SU-DHL-6 (cell line): ENCODE data around the gene GINS1.

Experiments used
- H2AFZ ChIP-seq: fragments of 200-600 bp; sonication (generic); 2 replicates; pipeline ENCODE4 v1.6.1; 2014; ENCODE audit warnings: low read depth, mild to moderate bottlenecking, moderate library complexity, mixed read lengths, antibody characterized with exemption, low read length; ENCODE audit not compliant: severe bottlenecking
- H3F3A ChIP-seq: fragments of 200-600 bp; shearing (Covaris generic); 2 replicates; pipeline ENCODE4 v1.6.0; 2016; ENCODE audit warnings: antibody characterized with exemption, mild to moderate bottlenecking; ENCODE audit not compliant: insufficient read depth
- H3K27ac ChIP-seq: fragments of 200-600 bp; sonication (generic); 2 replicates; pipeline ENCODE4 v1.5.1; 2016; ENCODE audit warnings: low read depth, mild to moderate bottlenecking, low read length, moderate library complexity, mixed read lengths
- H3K27me3 ChIP-seq: fragments of 200-600 bp; sonication (generic), shearing (Covaris generic); 2 replicates; pipeline ENCODE4 v1.6.0; 2014; ENCODE audit warnings: mild to moderate bottlenecking, low read length
- H3K36me3 ChIP-seq: fragments of 200-600 bp; sonication (generic); 2 replicates; pipeline ENCODE4 v1.6.1; 2014; ENCODE audit warnings: mild to moderate bottlenecking, low read length, mixed read lengths
- H3K4me2 ChIP-seq: fragments of 300-600, 200-600 bp; shearing (Covaris generic), sonication (generic); 2 replicates; pipeline ENCODE4 v1.6.0; 2014; ENCODE audit warnings: low read length, low read depth, mild to moderate bottlenecking; ENCODE audit not compliant: poor library complexity, severe bottlenecking
- H3K4me3 ChIP-seq: fragments of 200-600 bp; sonication (generic); 2 replicates; pipeline ENCODE4 v1.5.1; 2014; ENCODE audit warnings: antibody characterized with exemption, low read length, mild to moderate bottlenecking, mixed read lengths; ENCODE audit not compliant: insufficient read depth, poor library complexity, severe bottlenecking
- H3K79me2 ChIP-seq: fragments of 200-600 bp; sonication (generic); 2 replicates; pipeline ENCODE4 v1.6.1; 2014; ENCODE audit warnings: mild to moderate bottlenecking, low read length, moderate library complexity; ENCODE audit not compliant: insufficient read depth
- H3K9ac ChIP-seq: fragments of 200-600 bp; sonication (generic); 2 replicates; pipeline ENCODE4 v1.7.0; 2014; ENCODE audit warnings: mild to moderate bottlenecking, low read length
- H3K9me2 ChIP-seq: fragments of 200-600 bp; sonication (generic); replicated peaks from 2 replicates; pipeline ENCODE4 v1.6.1; 2014; ENCODE audit warnings: low read length; ENCODE audit not compliant: insufficient read depth
- H3K9me3 ChIP-seq: fragments of 200-600 bp; sonication (generic); 2 replicates; pipeline ENCODE4 v1.6.1; 2014; ENCODE audit warnings: low read length, mixed read lengths; ENCODE audit not compliant: insufficient read depth
- H4K20me1 ChIP-seq: fragments of 200-600 bp; sonication (generic); 2 replicates; pipeline ENCODE4 v1.6.1; 2014; ENCODE audit warnings: low read depth, mild to moderate bottlenecking, antibody characterized with exemption, low read length, moderate library complexity, mixed read lengths
- EZH2phosphoT487 ChIP-seq: fragments of 200-600 bp; sonication (generic), shearing (Covaris generic); conservative IDR thresholded peaks from 2 replicates; pipeline ENCODE4 v1.6.1; 2018; ENCODE audit warnings: mild to moderate bottlenecking, antibody characterized with exemption, low read length, moderate library complexity, mixed read lengths
- TF ChIP-seq, protein P1 (sequence below): fragments of 200-600 bp; sonication (generic); IDR thresholded peaks from one replicate; pipeline ENCODE4 v1.5.1; 2017; ENCODE audit warnings: antibody characterized with exemption, mild to moderate bottlenecking, low read length, moderate library complexity; ENCODE audit not compliant: insufficient read depth, poor library complexity, severe bottlenecking

The GINS1 gene

DNA sequence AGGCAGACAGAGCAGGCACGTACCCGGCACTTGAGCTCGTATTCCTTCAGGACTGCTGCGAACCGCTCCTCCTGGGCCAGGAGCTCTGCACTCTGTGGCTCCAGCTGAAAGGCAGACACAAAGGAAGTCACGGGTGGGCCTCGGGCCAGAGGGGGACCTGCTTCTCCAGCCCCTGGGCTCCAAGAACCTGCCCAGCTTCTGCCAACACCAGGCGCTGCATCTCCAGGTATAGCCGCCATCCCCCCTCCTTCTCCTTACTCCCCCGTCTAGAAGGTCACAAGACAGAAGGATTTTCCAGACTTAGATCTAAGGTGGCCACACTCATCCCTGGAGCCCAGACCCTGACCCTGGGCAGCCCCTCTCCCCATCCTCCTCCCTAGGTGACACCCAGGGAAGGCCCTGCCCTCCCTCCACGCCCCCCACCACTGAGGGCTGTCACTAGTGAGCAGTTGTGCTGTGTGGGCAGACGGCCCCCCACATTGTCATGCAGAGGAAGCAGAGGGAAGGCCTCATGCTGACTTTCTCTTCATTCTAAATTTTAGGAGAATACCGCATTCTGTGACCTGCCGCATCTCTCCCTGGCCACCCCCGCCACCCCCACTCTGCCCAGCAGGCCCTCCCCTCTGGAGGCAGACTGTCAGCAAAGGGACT lies 81.9 kb downstream of the GINS1 start:
- H3F3A ChIP-seq = no peaks in the 10 kb centered on the region
- no peaks in the 10 kb centered on the region for H3K27me3 ChIP-seq
- no peak for TF ChIP-seq EZH2phosphoT487
- TF ChIP-seq, protein P1, sequence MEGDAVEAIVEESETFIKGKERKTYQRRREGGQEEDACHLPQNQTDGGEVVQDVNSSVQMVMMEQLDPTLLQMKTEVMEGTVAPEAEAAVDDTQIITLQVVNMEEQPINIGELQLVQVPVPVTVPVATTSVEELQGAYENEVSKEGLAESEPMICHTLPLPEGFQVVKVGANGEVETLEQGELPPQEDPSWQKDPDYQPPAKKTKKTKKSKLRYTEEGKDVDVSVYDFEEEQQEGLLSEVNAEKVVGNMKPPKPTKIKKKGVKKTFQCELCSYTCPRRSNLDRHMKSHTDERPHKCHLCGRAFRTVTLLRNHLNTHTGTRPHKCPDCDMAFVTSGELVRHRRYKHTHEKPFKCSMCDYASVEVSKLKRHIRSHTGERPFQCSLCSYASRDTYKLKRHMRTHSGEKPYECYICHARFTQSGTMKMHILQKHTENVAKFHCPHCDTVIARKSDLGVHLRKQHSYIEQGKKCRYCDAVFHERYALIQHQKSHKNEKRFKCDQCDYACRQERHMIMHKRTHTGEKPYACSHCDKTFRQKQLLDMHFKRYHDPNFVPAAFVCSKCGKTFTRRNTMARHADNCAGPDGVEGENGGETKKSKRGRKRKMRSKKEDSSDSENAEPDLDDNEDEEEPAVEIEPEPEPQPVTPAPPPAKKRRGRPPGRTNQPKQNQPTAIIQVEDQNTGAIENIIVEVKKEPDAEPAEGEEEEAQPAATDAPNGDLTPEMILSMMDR = no peak
- no peak overlapping the region for H3K9ac ChIP-seq
- H3K79me2 ChIP-seq = no peaks in the 10 kb centered on the region
- no peaks in the 10 kb centered on the region for H3K36me3 ChIP-seq
- no peaks in the 10 kb centered on the region for H3K9me3 ChIP-seq
- no peaks in the 10 kb centered on the region for H3K9me2 ChIP-seq
- no peak overlapping the region for H3K4me2 ChIP-seq
- H3K4me3 ChIP-seq = no peak overlapping the region
- no peak overlapping the region for H2AFZ ChIP-seq
- no peak overlapping the region for H3K27ac ChIP-seq
- no peaks in the 10 kb centered on the region for H4K20me1 ChIP-seq

- Histone ChIP-seq H3K36me3 (no peaks in the 10 kb centered on the region), H3K9me3 (no peaks in the 10 kb centered on the region), H3K27me3 (no peaks in the 10 kb centered on the region), H3F3A (no peaks in the 10 kb centered on the region), H3K79me2 (no peaks in the 10 kb centered on the region), H3K4me2 (no peak overlapping the region), H3K9me2 (no peaks in the 10 kb centered on the region), H3K27ac (no peak overlapping the region), H4K20me1 (no peaks in the 10 kb centered on the region), H2AFZ (no peak overlapping the region), H3K4me3 (no peak overlapping the region), H3K9ac (no peak overlapping the region)
- no peak for TF ChIP-seq EZH2phosphoT487
- TF ChIP-seq, protein P1 = no peak
These were observed 83.4 kb downstream of the GINS1 start for GRCh38 chr20:25490656-25491445.

DNA sequence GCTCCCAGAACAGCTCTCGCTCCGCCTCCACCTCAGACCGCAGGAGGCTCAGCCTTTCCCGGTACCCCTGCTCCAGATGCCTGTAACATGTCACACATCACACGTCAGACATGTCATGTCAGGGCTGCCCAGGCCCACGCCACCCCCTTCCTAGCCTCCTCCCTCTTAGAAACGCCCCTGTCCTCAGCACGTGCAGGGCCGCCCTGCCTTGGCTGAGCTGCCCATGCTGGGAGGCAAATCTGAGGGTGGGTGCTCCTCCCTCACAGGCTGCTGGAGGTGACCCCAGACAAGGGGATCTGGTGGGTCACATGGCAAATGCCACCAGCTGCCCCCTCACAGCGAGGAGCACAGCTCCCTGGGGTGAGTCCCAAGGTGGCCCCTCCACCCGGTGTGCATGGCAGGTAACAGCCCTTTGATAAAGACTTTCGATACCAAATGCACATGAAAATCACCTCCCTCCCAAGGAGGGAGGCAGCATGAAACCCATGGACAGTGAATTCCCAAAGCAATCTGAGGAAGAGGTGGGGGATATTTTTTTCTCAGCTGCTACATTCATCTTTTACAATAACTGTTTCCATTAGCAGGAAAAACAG lies 84.1 kb downstream of the GINS1 start:
- TF ChIP-seq EZH2phosphoT487 = no peak
- TF ChIP-seq, protein P1 = no peak
- Histone ChIP-seq H3K4me3 (no peak overlapping the region), H3K4me2 (no peak overlapping the region), H3K27ac (no peak overlapping the region), H4K20me1 (no peaks in the 10 kb centered on the region), H3K79me2 (no peaks in the 10 kb centered on the region), H3K9me3 (no peaks in the 10 kb centered on the region), H3F3A (no peaks in the 10 kb centered on the region), H3K9me2 (no peaks in the 10 kb centered on the region), H3K36me3 (no peaks in the 10 kb centered on the region), H3K9ac (no peak overlapping the region), H2AFZ (no peak overlapping the region), H3K27me3 (no peaks in the 10 kb centered on the region)
